HG02852 (cell line): ENCODE data around the gene CES2.

Experiments used
- ATAC-seq: cut with Tn5 transposase; IDR thresholded peaks from one replicate; pipeline ENCODE4 v1.9.1; 2021; ENCODE audit warnings: mild to moderate bottlenecking, moderate library complexity; ENCODE audit not compliant: unreplicated experiment

CES2 gene

GRCh38 chr16:66918803-66919568 is 16.3 kb upstream of the CES2 start, which contains the start of gene CDH16:
Gene CDH16, minus strand, starts transcription at chr16:66918885. Its CDS starts 820 bp downstream, at chr16:66918065.
- ATAC-seq = no peak

- no peak for ATAC-seq
Observed at GRCh38 chr16:66919569-66920298, 15.6 kb upstream of the CES2 start.

GRCh38 chr16:66920299-66920590 is 15.1 kb upstream of the CES2 start:
- ATAC-seq = no peak

- ATAC-seq = no peak
Observed at GRCh38 chr16:66920924-66921680, 14.2 kb upstream of the CES2 start.

GRCh38 chr16:66921729-66922450 is 13.4 kb upstream of the CES2 start:
- no peak for ATAC-seq

GRCh38 chr16:66923247-66923731 is 12.0 kb upstream of the CES2 start:
- ATAC-seq = no peak

- no peak for ATAC-seq
Observed at GRCh38 chr16:66923866-66924265, 11.4 kb upstream of the CES2 start.

- peak; percentile 44 for ATAC-seq
Observed at GRCh38 chr16:66924527-66925321, 10.6 kb upstream of the CES2 start.

- peak; percentile 29 for ATAC-seq
Observed at GRCh38 chr16:66925322-66925840, 9.9 kb upstream of the CES2 start, which contains the start of gene RRAD. Gene RRAD, minus strand, starts transcription at chr16:66925535. Its CDS starts 356 bp downstream, at chr16:66925179.

GRCh38 chr16:66926171-66926947 is 9.0 kb upstream of the CES2 start:
- no peak for ATAC-seq

GRCh38 chr16:66926961-66927436 is 8.3 kb upstream of the CES2 start:
- ATAC-seq = no peak

GRCh38 chr16:66927918-66928649 is 7.2 kb upstream of the CES2 start:
- ATAC-seq = no peak

- no peak for ATAC-seq
Observed at GRCh38 chr16:66928702-66929388, 6.5 kb upstream of the CES2 start.

- ATAC-seq = no peak
Observed at GRCh38 chr16:66930189-66930588, 5.1 kb upstream of the CES2 start.

GRCh38 chr16:66931665-66932064 is 3.7 kb upstream of the CES2 start:
- no peak for ATAC-seq

GRCh38 chr16:66932076-66932475 is 3.2 kb upstream of the CES2 start:
- no peak for ATAC-seq

- peak; percentile 29 for ATAC-seq
Observed at GRCh38 chr16:66933776-66934137, 1.6 kb upstream of the CES2 start.
